22Rv1 (cell line): ENCODE data around the gene MSN.

ENCODE experiments used
- H3K27ac ChIP-seq: fragments of 450-650 bp; 2 replicates; pipeline ENCODE4 v1.5.1; 2017
- ZFX ChIP-seq: fragments of 450-650 bp; IDR thresholded peaks from 2 replicates; pipeline ENCODE4 v1.6.1; 2017; ENCODE audit warnings: antibody characterized with exemption, borderline replicate concordance
- TF ChIP-seq, protein P1 (sequence below): fragments of 450-650 bp; IDR thresholded peaks from 2 replicates; pipeline ENCODE4 v1.5.1; 2017; ENCODE audit warnings: mild to moderate bottlenecking

Gene MSN

DNA sequence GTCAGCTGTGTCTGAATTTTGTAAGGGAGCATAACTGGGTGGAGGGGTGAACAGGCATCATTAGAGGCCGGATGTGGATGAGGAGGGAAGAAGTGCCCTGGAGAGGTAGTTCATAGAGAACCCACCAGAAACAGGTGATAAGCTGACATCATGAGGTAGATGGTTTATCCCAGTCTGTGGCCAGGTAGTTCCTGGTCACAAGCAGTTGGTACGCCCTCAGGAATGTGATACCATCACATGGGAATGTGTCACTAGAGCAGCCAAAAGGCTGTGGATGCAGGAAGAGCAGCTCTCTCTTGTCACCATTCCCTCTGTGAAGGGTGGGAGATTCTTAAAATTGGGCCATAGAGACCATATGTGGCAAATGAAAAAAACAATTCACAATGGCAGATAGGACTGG lies 21.9 kb downstream of the MSN start:
- H3K27ac ChIP-seq = no peak overlapping the region
- no peak for TF ChIP-seq ZFX
- TF ChIP-seq, protein P1, sequence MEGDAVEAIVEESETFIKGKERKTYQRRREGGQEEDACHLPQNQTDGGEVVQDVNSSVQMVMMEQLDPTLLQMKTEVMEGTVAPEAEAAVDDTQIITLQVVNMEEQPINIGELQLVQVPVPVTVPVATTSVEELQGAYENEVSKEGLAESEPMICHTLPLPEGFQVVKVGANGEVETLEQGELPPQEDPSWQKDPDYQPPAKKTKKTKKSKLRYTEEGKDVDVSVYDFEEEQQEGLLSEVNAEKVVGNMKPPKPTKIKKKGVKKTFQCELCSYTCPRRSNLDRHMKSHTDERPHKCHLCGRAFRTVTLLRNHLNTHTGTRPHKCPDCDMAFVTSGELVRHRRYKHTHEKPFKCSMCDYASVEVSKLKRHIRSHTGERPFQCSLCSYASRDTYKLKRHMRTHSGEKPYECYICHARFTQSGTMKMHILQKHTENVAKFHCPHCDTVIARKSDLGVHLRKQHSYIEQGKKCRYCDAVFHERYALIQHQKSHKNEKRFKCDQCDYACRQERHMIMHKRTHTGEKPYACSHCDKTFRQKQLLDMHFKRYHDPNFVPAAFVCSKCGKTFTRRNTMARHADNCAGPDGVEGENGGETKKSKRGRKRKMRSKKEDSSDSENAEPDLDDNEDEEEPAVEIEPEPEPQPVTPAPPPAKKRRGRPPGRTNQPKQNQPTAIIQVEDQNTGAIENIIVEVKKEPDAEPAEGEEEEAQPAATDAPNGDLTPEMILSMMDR = no peak

DNA sequence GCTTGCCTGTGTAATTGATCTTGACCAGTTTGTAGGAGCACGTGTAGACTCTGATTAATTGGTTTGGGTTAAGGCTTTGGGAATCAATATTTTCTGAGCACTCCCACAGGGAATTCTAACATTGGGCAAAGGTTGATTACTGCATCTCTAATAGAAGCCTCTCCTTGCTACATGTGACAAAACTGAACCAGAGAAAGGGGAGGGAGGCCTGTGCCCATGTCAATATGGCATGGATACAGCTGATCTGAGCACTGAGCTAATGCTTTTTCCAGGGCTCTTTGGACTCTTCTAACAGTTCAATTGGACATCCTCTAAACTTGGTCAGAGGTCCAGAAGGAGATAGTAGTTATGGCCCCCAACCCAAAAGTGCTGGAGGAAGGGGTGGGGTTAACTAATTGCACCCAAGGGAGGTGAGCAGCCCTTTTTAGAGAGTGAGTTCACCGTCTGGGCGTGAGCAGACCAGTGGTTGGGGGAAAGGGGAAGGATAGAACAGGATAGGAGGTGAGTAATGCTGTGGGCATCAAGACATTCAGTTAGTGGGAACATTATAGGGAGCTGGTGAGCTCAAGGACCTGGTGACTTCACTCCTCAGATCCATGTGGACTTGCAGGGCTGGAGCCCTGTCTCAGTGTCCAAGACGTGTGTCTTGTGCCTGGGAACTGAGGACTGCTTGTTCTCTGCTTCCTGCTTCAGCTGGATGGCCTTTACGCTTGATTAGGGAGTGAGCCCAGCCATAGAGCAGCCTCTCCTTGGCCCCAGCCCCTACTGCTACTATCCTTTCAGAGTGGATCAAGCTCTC lies 22.8 kb downstream of the MSN start:
- TF ChIP-seq, protein P1 = no peak
- no peak for TF ChIP-seq ZFX
- no peak overlapping the region for H3K27ac ChIP-seq

DNA sequence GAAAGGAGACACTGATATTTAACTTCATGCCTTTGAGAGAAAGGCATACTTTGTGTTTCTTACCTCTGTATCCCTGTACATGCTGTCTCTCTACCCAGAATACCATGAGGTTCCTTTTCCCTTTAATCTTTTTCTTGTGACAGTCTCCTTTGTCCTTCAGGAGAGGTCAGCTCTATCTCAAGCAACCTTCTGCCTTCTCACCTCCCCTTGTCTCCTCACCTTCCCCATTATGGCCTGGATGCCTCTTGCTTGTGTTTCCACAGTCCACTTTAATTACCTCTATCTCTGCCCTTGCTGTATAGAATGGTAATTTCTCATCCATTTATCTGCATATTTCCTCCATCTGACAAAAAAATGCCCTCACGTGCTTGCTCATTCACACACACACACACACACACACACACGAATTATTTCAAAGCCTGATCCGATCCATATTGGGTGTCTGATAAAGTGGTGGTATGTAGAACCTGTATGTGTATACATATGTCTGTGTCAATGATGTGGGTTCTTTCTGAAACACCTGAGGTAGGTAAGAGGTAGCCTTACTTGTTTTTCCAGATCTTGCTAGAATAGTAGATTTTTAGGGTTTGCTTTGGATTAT lies 28.5 kb downstream of the MSN start:
- TF ChIP-seq, protein P1 = no peak
- no peak for TF ChIP-seq ZFX
- no peak overlapping the region for H3K27ac ChIP-seq

DNA sequence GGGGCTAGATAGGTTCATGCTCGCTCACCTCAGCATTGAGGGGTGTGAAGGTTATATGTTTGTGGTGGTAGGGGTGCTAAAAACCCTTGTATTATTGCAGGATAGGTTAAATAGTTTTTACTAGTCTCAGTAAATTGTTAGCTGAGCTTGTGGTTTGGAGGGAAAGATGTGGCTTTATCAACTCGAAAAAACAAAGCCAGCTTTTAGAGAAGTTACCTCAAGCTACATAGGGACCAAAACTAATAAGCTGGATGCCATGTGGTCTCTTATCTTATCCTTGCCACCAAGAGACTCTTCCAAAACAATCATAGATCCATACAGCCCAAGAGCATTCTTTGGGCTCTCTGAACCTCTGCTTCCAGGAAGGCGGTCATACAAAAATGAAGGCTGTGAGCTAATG lies 29.2 kb downstream of the MSN start:
- H3K27ac ChIP-seq = no peak overlapping the region
- TF ChIP-seq ZFX = no peak
- TF ChIP-seq, protein P1 = no peak

DNA sequence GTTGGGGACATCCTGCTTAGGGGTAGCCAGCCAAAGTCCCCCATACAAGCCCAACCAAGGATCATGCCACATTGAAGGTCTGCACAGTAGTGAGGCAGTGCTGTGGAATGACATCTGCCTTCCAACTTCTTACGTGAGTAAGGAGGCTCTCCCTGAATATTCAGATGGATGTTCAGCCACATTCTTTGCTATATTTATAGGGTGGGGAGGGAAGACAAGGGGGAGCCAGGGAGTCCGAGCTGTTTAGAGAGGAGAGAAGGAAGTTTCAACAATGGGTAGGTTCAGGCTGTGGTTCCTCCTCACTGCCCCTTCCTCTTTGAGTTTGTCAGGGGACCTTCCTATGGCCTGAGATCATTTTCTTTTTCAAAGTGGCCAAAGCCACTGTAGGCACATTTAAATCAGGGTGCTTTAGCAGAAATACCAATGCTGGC lies 29.8 kb downstream of the MSN start:
- no peak overlapping the region for H3K27ac ChIP-seq
- TF ChIP-seq, protein P1 = no peak
- TF ChIP-seq ZFX = no peak

DNA sequence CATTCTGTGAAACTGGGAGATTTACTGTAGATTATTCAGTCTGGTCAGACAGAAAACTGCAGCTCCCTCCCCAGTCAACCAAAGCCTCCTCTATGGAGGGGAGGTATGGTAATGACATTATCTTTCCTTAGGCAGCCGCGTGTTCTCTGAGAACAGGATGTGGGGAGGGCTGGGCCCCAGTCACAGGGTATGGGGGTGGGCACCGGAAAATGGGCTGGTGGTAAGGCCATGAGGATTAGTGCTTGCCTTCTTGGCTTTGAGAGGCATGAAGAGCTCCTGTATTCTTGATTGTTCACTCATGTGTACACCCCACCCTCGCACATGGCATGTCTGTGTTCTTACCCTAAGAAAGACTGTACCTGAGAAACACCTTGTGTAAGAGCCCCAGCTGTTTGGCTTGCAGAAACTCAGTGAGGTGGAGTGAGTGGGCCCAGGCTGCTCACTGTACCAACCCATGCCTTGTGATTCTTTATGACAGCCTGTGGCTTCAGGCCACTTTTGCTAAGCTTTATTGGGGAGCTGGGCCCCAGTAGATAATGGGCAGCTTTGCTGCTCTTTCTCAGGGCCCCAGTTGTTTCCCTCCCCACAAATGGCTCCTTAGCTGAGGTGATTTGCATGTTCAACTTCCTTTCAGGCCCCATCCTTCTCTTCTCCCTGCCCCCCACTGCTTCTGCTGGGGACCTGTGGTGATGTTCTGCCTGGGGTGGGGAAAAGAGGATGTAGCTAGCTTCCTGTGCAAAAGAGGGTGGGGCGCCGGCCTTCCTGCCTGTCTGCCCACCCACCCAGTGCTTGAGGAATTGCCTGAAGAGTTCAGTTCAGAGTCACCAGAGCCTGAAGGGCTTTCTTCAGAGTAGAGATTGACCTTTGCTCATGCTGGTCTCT lies 30.7 kb downstream of the MSN start:
- no peak overlapping the region for H3K27ac ChIP-seq
- no peak for TF ChIP-seq ZFX
- TF ChIP-seq, protein P1 = no peak
